Right hindlimb (tissue), 1 donor: ENCODE data around the gene TBRG4.

Experiments used
- DNase-seq: peaks from one replicate; pipeline ENCODE4 v3.0.0-alpha.2; 2018

Gene TBRG4

DNA sequence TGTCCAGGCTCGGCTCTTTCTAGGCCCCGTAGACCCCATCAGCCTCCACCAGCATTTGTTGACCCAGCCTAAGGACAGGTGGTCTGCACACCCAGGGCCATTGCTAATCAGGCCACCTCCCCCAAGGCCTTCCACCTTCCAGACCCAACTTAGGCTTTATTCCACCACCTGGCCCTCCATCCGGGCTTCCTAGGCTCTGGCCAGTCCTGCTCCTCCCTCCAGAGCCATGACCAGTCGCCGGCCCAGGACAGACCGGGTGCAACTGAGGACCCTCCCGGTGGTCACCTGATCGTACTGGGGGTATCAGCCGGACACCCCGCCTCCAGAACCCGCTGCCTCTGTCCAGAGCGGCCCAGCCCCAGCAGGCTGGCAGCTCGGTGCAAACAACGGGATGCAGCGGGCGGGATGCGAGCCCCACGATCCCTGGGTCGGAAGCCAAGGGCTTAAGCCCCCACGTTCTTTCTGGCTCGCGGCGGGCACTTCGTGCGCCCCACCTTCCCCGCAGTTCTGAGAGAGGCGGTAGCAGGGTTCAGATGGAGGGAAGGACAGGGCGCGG lies 23.3 kb downstream of the TBRG4 start:
- no peak for DNase-seq

DNA sequence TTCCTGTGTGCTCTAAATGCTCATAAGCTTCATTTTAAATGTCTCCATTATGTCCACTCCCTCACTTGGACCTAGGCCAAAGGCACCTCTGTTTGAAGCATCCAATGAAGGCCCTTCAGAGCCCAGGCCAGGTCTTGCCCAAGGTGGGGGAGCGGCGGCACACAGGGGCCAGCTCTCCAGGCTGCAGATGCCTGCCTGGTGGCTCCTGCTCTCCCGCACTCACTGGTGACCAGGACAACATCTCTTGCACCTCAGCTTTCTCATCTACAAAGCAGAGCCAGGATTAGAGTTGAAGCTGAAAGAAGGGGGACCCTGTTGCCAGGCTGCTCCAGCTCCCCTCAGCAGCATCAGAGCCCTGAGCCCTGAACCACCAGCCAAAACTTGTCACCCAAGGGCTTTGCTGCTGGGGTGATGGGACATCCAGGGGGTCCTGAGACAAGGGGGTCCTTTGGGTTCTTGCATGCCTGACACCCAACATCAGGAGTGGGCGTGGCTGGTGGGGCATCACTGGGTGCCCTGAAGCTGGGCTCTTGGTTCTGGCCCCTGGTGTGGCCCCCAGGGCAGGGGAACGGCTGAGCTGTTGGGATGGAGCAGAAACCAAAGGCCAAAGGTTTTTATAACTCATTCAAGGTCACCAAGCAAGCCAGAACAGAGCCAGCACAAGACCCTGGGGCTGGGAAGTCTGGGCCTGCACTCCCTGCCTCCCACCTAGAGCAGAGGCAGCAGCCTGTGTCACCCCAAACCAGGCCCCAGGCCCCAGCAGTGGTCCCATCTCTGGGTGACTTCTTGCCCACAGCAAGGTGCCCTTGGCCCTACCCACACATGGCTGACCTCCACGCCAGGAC lies 24.0 kb downstream of the TBRG4 start:
- DNase-seq = no peak

DNA sequence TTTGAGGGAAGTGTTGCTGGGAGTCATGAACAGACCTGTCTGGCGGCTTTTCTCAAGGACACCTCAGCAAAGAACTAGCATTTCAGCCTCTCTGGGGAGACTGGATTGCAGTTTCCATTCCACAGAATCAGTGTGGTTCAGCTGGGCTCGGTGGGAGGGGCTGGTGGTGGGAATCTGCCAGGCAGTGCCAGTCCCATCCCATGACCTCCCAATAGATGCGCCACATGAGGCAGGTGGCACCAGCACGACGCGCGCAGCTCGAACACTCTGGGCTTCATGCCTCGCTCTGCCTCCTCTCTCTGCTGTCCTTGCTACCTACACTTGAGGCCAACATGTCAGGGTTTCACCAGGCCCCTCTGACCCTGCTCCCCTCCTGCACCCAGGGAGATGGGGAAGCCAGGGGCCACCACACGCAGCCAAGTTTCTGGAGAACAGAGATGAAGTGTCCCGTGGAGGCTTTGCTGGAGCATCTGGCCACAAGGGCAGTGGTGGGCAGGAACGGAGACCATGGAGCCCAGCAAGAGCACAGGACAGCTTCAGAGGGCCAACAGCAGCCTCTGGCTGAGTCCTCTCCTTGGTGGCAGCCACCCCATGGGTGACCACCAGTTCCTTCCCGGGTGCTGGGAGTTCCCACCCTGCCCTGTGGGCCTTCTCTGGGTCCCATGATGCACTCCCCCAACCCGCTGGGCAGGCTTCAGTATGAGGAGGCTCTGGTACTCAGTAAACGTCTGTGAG lies 25.0 kb downstream of the TBRG4 start:
- no peak for DNase-seq

DNA sequence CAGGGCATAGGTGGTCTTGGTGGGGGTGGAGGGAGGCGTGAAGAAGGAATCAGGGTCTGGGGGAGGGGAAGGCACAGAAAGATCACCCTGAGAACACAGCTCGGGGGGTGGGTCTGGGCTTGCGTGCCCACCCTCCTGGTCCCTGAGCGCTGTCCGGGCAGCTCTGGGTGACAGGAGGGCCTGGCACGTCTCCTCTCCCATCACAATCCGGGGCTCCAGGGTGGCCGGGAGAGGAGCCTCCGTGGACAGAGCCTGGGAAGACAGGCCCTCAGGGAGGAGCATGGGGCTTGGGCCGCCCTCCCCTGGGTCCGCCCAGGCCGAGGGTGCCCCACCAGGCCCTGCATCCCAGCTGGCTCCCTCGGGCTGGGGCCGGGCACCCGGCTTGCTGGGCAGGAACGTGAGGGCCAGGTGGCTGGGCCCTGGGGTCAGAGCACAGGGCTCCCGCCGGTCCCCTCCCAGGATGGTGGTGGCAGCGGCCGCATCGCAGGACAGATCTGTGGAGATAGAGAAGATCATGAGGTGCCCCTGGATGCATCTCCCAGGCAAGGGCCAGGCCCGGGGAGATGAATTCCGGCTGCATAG lies 25.8 kb downstream of the TBRG4 start:
- DNase-seq = no peak

DNA sequence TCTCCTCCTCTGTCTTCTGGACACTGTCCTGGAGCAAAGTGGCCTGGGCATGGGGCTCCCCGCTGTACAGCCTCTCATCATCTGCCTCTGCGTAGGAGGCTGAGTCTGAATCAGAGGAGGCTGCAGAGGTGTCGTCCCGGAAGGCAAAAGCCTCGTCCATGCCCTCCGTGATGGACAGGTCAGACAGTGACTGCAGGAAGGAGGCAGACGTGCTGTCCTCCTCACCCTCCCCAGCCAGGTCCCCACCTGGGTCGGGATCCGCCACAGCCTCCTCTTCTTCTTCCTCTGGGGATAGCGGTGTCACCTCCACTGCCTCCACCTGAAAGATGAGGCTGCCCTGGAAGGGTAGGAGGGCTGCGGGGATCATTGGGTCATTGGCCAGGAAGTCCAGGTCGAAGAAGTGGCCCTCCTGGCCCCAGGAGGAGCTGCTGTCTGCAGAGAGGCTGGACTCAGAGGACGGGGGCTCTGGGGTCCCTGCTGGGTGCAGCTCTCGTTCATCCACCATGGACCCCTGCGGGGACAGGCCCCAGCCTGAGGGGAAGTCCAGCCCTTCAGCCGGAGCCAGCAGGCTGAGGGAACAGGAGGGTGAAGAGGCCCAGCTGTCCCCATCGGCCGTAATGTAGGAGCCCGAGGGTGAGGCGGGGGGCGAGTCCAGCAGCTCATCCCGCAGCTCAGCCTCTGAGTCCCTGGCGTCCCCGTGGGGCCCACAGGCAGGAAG lies 26.4 kb downstream of the TBRG4 start:
- DNase-seq = no peak

DNA sequence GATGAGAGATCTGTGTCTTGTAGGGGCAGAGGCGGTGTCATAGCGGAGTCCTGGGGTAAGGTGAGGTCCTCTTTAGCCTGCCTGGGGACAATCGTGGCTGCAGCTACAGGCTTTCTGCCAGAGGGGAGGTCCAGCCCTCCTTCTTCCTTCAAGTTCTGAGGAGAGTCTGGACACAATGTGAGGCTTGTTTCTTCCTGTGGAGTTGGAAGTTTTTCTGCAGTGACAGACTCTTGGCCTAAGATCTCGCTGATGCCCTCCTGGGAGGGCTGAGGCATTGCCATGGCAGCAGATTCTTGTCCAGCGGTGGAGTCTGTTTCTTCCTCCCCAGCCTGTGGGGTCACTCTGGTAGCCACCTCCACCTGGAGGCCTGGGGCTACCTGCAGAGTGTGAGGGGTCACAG lies 27.2 kb downstream of the TBRG4 start:
- DNase-seq = no peak

DNA sequence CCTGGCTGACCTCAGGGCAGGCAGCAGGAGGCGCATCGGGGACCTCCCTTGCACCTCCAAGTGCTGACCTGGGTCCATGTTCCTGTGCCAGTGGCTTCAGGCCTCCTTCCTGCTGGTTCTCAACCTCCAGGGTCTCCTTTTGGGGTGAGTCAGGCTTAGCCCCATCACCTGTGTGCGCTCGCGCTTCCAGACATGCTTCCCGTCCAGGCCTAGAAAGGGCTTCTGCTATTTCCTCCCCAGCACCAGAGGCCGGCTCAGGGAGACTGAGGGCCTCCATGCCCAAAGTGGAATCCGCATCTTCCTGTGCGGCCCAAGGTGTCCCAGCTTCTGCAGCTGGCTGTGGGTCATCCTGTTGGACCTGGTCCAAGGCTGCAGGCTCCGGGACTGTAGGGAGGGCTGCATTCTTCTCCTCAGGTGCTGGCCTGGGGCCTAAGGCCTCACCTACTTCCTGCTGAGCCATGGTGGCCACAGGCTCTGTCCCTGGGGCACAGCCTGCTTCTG lies 28.6 kb downstream of the TBRG4 start:
- no peak for DNase-seq

DNA sequence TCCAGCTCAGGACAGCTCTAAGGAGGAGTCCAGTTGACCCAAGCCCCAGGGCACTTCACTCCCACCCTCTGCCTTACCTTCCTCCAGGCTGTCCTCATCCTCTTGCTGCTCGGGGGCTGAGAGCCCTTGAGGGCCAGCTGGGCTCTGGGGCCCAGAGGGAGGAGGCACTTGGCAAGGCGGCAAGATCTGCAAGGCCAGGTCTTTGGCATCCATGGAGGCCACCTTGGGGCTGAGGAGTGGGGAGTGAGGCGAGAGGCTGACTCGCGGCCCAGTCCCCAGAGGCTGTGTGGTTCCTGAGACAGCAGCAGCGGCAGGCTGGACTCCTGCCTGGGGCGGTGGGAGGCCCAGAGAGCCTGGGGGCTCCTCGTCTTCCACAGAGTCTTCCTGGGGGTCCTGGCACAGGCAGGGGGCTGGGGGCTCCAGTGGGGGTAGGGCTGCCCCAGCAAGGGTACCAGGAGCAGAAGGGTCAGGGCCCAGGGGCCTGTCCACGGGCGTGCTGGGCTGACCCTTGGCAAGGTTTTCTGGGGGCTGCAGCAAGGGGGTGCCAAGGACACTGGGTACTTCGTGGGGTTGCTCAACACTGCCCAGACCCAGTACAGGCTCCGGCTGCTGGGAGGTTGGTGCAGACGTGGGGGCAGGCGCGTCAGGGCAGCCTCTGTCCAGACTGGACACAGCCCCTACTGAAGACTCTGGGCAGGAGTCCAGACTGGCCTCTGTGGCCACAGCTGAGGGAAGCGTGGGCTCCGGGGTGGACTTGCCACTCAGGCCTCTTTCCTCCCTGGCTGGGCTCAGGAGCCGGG lies 29.3 kb downstream of the TBRG4 start:
- no peak for DNase-seq

DNA sequence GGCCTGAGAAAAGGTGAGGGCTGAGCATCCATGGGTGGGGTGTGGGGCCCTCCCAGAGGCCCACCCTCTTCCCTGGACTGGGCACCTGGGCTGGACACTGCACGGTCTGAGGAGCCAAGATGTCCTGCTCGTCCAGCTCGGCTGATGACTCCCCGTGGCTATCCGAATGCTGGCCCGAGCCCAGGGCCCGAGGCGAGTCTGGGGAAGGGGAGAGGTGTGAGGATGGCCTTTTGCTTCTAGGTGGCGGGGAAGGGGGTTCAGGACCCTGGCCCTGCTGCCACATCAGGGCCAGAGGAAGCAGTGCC lies 29.9 kb downstream of the TBRG4 start:
- no peak for DNase-seq

DNA sequence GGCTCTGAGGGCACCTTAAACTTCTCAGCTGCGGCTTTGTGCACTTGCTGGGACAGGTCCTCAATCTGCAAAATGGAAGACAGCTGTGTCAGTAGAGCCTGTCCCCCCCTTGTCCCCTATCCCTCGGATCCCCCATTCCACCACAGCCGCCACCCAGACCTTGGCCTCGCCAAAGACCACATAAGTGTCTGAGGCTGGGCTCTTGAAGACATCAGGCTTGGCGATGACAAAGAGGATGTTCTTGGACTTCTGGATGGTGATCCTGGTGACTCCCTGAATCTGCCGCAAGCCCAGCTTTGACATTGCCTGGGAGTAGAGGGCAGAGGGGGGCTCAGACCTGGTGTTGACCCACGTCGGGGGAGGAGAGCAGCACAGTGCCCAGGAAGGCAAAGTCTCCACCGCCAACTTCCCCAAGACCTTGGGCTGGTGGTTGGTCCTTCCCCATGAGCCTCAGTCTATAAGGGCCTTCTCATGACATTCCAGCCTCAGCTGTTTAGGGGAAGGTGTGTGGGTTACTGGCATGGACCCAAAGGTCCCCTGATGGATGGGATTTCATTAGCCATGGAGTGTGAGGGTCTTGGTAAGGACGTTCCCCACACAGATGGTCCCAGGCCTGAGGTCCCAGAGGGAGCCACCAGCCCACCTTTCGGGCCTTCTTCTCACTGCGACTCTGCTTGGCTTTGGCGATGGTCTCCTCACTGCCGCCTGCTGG lies 30.4 kb downstream of the TBRG4 start:
- DNase-seq = no peak

DNA sequence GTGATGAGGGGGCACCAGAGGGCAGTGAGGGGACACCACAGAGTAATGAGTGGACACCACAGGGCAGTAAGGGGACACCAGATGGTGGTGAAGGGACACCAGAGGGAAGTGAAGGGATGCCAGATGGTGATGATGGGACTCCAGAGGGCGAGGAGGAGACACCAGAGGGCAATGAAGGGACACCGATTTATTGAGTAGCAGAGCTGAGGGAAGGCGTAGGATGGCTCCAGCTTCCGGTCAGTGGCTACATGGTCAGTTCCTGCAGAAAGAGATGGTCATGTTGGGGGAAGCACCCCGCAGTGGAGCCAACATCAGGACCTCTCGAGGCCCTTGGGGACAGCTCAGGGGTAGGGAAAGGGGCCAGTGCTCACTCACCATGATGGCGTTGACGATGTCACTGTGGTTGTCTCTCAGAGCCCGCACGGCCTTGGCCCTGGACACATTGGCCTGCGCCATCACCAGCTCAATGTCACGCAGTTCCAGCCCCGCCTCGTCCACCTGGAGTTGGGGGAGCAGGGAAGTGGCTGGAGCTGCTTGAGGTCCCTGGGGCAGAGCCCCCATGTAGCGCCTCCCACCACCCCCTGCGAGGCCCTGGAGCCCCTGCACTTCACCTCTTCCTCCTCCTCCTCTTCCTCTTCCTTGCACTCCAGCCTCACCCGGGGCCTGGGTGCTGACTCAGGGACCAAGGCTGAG lies 31.1 kb downstream of the TBRG4 start:
- DNase-seq = no peak

DNA sequence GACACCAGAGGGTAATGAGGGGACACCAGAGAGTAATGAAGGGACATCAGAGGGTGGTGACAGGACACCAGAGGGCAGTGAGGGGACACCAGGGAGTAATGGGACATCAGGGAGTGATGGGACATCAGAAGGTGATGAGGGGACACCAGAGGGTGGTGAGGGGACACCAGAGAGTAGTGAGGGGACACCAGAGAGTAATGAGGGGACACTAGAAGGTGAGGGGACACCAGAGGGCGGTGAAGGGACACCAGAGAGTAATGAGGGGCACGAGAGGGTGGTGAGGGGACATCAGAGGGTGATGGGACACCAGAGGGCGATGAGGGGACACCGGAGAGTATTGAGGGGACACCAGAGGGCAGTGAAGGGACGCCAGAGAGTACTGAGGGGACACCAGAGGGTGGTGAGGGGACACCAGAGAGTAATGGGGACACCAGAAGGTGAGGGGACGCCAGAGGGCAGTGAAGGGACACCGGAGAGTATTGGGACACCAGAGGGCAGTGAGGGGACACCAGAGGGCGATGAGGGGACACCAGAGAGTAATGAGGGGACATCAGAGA lies 33.3 kb downstream of the TBRG4 start:
- no peak for DNase-seq

DNA sequence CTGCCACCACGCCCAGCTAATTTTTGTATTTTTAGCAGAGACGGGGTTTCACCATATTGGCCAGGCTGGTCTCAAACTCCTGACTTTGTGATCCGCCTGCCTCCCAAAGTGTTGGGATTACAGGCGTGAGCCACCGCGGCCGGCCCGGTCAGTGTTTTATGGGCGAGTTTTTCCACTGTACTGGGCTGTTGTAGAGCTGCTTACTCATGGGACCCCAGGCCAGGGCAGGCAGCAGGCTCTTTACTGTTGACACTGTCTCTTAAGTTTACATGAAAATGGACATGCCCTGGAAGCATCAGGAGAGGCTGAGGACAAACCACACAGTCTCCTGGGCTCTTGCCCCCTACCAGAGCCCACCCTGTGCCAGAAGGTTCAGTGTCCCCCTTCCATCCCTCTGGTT lies 33.9 kb downstream of the TBRG4 start:
- no peak for DNase-seq

DNA sequence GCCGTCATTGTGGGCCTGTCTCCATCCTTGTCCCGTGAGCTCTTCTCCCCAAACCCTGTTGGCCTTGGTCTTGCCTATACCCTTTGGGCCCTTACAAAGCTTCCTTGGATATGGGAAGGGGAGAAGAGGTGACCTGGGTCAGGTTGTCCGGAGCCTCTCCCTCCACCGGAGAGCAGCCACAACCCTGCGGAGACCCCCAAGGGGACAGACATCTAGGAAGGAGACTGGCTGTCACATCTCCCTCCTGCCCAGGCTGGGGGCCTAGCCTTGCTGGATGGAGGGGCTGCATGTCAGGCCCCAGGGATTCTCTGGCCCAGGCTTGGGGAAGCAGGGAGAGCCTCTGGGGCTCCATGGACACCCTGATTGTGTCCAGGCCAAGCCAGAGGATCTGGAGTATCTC lies 34.6 kb downstream of the TBRG4 start:
- DNase-seq = no peak

DNA sequence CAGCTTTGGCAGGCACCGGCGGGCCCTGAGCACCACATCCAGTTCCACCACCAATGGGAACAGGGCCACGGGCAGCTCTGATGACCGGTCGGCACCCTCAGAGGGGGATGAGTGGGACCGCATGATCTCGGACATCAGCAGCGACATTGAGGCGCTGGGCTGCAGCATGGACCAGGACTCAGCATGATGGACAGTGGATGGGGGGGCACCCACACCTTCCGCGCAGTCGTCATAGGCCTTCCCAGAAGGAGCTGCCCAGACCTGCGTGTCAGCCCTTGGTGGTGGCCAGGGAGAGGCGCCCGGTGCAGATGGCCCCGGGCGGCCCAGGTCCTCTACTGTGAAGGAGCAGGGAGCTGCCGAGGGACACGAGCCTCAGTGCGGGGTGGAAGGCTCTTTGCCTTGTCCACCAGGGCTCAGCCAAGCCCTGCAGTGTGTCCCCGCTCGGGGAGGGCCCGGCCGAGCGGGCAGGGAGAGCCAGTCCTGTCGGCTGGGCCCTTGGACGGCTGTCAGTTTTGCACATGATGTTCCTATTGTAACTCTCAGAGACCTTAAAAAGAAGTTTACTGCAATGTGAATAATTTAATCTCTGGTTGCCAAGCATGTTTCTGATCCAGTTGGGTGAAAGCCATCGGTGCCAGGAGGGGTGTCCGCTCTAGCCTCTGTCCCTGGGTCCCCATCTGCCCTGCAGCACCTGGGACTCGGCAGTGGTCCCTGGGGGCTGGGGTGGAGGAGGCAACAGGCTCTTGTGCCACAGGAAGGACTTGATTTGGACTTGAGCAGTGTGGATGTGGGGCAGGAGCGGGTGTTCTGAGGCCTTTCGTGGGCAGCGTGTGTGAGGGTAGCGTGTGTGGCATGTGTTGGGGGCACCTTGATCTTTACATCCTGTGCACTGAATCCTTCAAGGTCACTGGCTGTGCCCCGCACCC lies 35.4 kb downstream of the TBRG4 start:
- DNase-seq = no peak

DNA sequence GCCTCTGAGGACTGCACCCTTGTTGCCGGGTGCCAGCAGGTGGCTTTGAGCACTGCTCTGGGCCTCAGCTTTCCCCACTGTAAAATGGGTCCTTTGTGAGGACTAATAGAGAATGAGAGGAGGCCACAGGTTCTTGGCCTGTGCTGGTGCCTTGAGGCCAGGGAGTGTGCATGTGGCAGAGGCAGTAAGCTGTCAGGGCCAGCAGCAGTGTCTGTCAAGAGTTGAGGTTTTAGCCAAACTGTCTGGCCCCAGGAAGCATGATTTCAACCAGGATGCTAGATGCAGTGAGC lies 36.2 kb downstream of the TBRG4 start:
- DNase-seq = no peak

DNA sequence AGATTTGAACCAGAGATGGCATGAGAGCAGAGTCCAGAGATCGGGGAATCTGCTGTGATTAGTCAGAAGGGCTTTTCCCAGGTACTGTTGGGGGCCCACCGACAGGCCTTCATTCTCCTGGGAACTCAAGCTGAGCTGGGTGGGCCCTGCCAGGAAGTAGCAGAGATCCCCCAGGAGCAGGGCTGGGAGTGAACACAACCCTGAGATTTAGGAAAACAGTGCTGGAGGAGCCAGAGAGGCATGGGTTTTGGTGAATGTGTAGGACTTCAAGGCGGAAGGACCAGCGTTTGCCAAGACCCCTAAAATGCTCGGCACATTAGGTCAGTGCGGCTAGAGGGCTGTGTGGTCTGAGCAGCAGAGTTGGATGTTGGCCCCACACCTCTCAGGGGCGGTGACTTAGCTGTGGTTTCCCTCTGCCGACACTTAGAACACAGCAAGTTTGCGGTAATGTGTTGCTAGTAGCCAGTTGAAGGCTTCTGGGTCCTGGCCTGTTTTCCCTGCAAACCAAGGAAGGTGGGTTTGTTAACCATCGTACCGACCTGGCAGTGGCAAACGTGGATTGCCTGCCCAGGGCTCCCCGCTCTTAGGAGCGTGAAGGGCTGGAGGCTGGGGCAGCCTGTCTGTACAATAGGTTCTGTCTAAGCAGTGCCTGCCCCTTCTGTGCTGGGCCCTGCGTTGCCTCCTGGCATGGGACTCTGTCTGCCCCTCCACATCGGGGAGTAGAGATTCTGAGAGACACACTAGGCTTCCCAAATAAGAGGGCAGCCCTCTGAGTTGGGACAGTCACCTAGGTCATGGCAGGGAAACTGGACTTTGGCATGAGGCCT lies 36.8 kb downstream of the TBRG4 start:
- DNase-seq = no peak

DNA sequence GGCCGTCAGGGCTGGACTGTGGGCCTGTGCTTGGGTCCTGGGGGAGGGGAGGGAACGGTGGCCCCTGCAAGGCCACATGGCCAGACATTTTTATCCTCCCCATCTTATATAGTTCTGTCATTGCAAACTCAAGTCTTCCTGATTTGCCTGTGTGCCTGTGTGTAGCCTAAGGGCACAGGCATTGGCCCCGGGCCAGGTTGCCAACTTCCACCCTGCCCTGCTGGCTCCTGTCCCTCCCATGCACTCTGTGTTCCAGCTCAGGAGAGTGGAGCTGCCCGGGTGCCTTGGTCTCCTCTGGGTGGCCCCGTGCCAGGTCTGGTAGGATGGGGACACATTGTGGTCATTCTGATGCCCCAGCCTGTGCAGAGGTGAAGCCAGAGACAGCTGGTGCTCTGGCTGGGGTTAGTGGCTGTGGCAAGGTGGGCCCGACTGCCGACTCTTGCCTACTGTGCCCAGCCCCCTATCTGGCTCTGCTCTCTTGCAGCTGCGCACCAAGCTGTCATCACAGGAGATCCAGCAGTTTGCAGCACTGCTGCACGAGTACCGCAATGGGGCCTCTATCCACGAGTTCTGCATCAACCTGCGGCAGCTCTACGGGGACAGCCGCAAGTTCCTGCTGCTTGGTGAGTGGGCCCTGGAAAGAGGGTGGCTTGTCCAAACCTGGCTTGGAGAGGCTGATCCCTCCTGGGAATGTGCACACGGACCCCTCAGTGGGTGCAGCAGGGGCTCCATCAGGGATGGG lies 37.5 kb downstream of the TBRG4 start:
- no peak for DNase-seq
